GM18870 (cell line): ENCODE results near the gene PBXIP1.
A peak's percentile ranks its signal among the peaks of the same experiment; 100 is the strongest.
"Not testable (repeated sequence)": the region's sequence is repeated elsewhere in the genome, so short reads cannot be mapped to it uniquely, and the experiment has no call there.

Source experiments
- ATAC-seq: cut with Tn5 transposase; IDR thresholded peaks from one replicate; pipeline ENCODE4 v1.9.1; 2021; ENCODE audit warnings: moderate library complexity; ENCODE audit not compliant: unreplicated experiment

The PBXIP1 gene

GRCh38 chr1:154995301-154995983, 39.5 kb upstream of the PBXIP1 start:
- ATAC-seq, result not testable (repeated sequence)

GRCh38 chr1:154994591-154994990, 38.7 kb upstream of the PBXIP1 start:
- ATAC-seq, result no peak

- no peak for ATAC-seq
Measured at GRCh38 chr1:154994269-154994587, 38.3 kb upstream of the PBXIP1 start.

- ATAC-seq, result no peak
Measured at GRCh38 chr1:154993572-154994268, 37.8 kb upstream of the PBXIP1 start, which contains the start of gene LENEP. LENEP (plus strand) TSS chr1:154993586; CDS start chr1:154993608, 22 bp downstream.

GRCh38 chr1:154992721-154993571, 37.0 kb upstream of the PBXIP1 start:
- ATAC-seq, result no peak

- no peak for ATAC-seq
Measured at GRCh38 chr1:154990276-154990675, 34.4 kb upstream of the PBXIP1 start.

- no peak for ATAC-seq
Measured at GRCh38 chr1:154989195-154989860, 33.4 kb upstream of the PBXIP1 start.

GRCh38 chr1:154988058-154988954, 32.4 kb upstream of the PBXIP1 start:
- no peak for ATAC-seq

- ATAC-seq, result no peak
Measured at GRCh38 chr1:154987326-154987725, 31.4 kb upstream of the PBXIP1 start.

GRCh38 chr1:154986736-154987135, 30.8 kb upstream of the PBXIP1 start:
- ATAC-seq, result not testable (repeated sequence)

- no peak for ATAC-seq
Measured at GRCh38 chr1:154983776-154984466, 28.0 kb upstream of the PBXIP1 start.

GRCh38 chr1:154982897-154983648, 27.2 kb upstream of the PBXIP1 start, which contains the start of gene FLAD1:
FLAD1 (plus strand) TSS chr1:154983344; CDS start chr1:154983695, 351 bp downstream.
- peak; percentile 96 for ATAC-seq

GRCh38 chr1:154982341-154982740, 26.4 kb upstream of the PBXIP1 start:
- no peak for ATAC-seq

GRCh38 chr1:154978360-154978759, 22.5 kb upstream of the PBXIP1 start:
- ATAC-seq, result no peak

- not testable (repeated sequence) for ATAC-seq
Measured at GRCh38 chr1:154977762-154978161, 21.9 kb upstream of the PBXIP1 start.

- ATAC-seq, result no peak
Measured at GRCh38 chr1:154975409-154976059, 19.6 kb upstream of the PBXIP1 start.

GRCh38 chr1:154974808-154975408, 19.0 kb upstream of the PBXIP1 start:
- ATAC-seq, result peak; percentile 47
